MM.1S (cell line): Measurements from ENCODE around the gene WWTR1.

ENCODE experiments used
- EZH2 ChIP-seq: fragments of 300-600 bp; sonication (generic); optimal IDR thresholded peaks from 2 replicates; pipeline ENCODE3; 2017; ENCODE audit warnings: low read depth, mild to moderate bottlenecking, antibody characterized with exemption, low read length, mixed read lengths
- EZH2phosphoT487 ChIP-seq: fragments of 300-600 bp; sonication (generic); IDR thresholded peaks from 2 replicates; pipeline ENCODE4 v1.6.1; 2018; ENCODE audit warnings: antibody characterized with exemption, low read length
- TF ChIP-seq, protein P1 (sequence below): fragments of 300-600 bp; sonication (generic); IDR thresholded peaks from 2 replicates; pipeline ENCODE4 v1.5.1; 2016; ENCODE audit warnings: antibody characterized with exemption, low read length, mixed read lengths

DNA sequence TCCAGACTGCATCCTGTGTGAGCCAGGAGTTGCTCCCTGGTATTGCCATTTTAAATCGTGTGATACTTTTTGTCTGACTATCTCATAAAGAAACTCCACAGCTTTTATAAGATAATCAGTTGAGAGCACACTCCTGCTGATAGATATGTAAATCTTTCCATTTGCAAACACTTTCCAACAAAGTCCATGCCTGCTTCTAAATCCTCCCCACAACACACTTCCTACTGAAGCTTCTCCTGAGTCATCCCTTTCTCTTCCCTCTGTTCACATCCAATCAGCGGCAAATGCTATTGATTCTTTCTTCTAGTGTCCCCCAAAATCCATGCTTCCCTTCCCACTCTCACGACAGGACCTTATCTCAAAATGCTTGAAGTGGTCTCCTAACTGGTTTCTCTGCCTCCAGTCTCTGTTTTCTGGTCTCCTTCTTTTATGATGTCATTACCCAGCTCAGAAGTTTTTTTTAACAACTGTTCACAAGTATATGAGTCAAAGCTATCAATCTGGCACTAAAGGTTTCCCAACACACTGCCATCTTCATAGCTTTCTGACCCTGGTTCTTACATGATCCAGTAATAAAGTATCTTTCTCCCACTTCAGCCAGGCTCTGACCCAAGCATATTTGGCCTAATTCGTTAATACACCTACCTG lies 4.5 kb upstream of the WWTR1 start:
- no peak for TF ChIP-seq EZH2
- TF ChIP-seq, protein P1, sequence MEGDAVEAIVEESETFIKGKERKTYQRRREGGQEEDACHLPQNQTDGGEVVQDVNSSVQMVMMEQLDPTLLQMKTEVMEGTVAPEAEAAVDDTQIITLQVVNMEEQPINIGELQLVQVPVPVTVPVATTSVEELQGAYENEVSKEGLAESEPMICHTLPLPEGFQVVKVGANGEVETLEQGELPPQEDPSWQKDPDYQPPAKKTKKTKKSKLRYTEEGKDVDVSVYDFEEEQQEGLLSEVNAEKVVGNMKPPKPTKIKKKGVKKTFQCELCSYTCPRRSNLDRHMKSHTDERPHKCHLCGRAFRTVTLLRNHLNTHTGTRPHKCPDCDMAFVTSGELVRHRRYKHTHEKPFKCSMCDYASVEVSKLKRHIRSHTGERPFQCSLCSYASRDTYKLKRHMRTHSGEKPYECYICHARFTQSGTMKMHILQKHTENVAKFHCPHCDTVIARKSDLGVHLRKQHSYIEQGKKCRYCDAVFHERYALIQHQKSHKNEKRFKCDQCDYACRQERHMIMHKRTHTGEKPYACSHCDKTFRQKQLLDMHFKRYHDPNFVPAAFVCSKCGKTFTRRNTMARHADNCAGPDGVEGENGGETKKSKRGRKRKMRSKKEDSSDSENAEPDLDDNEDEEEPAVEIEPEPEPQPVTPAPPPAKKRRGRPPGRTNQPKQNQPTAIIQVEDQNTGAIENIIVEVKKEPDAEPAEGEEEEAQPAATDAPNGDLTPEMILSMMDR: no peak
- TF ChIP-seq EZH2phosphoT487: no peak
